ENCODE results near the gene AKIRIN2. TPM values are rescaled to one million over a fixed set of nuclear protein-coding genes. Genes with fewer than 3 reads are reported as not detected.

Gene AKIRIN2
- total and polyA plus RNA-seq, 4 donors: 11.0 to 18.8 (median 14.4) TPM

DNA sequence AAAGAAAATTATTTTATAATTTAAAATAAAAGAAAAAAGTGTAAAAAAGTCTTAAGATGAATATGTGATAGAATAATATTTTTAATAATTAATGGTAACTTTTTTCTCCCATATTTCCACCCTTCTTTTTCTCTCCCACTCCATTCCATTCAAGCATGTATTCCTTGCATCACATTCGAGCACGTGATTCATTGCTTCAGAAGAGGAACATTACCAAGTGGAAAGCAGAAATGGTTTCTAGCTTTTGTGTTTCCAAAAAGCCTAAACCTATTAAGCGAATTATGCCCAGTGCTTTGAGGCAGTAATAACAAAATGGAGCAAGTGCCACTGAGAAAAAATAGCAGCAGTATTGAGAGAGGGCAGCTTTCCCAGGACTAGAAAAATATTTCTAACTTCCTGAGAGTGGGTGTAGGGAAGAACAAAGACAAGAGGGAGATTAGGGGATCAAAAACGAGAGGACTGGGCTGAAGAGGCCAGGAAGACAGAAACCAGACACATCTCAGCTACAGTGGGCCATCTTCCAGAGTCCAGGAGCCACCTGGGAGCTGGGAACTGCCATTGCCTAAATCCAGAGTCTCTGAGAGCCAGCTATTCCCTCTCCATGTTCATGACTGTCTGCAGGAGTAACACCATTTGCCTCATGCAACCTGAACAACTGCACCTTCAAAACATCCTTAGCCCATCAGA, 15.0 kb upstream of the AKIRIN2 start:
- 81% methylated on average over 4 of the region's 4 CpGs for WGBS
- TF ChIP-seq, protein P1, sequence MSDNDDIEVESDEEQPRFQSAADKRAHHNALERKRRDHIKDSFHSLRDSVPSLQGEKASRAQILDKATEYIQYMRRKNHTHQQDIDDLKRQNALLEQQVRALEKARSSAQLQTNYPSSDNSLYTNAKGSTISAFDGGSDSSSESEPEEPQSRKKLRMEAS (IDR thresholded peaks at IDR 0.05): no peak
- TF ChIP-seq, protein P2, sequence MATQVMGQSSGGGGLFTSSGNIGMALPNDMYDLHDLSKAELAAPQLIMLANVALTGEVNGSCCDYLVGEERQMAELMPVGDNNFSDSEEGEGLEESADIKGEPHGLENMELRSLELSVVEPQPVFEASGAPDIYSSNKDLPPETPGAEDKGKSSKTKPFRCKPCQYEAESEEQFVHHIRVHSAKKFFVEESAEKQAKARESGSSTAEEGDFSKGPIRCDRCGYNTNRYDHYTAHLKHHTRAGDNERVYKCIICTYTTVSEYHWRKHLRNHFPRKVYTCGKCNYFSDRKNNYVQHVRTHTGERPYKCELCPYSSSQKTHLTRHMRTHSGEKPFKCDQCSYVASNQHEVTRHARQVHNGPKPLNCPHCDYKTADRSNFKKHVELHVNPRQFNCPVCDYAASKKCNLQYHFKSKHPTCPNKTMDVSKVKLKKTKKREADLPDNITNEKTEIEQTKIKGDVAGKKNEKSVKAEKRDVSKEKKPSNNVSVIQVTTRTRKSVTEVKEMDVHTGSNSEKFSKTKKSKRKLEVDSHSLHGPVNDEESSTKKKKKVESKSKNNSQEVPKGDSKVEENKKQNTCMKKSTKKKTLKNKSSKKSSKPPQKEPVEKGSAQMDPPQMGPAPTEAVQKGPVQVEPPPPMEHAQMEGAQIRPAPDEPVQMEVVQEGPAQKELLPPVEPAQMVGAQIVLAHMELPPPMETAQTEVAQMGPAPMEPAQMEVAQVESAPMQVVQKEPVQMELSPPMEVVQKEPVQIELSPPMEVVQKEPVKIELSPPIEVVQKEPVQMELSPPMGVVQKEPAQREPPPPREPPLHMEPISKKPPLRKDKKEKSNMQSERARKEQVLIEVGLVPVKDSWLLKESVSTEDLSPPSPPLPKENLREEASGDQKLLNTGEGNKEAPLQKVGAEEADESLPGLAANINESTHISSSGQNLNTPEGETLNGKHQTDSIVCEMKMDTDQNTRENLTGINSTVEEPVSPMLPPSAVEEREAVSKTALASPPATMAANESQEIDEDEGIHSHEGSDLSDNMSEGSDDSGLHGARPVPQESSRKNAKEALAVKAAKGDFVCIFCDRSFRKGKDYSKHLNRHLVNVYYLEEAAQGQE (IDR thresholded peaks at IDR 0.05): no peak
- TF ChIP-seq, protein P3, sequence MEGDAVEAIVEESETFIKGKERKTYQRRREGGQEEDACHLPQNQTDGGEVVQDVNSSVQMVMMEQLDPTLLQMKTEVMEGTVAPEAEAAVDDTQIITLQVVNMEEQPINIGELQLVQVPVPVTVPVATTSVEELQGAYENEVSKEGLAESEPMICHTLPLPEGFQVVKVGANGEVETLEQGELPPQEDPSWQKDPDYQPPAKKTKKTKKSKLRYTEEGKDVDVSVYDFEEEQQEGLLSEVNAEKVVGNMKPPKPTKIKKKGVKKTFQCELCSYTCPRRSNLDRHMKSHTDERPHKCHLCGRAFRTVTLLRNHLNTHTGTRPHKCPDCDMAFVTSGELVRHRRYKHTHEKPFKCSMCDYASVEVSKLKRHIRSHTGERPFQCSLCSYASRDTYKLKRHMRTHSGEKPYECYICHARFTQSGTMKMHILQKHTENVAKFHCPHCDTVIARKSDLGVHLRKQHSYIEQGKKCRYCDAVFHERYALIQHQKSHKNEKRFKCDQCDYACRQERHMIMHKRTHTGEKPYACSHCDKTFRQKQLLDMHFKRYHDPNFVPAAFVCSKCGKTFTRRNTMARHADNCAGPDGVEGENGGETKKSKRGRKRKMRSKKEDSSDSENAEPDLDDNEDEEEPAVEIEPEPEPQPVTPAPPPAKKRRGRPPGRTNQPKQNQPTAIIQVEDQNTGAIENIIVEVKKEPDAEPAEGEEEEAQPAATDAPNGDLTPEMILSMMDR (IDR thresholded peaks at IDR 0.05; ENCODE audit: low read depth, low read length, missing input control): no peak
- H3K9me3 ChIP-seq (ENCODE audit: control insufficient read depth in 4 of 4, low read length in 3 of 4): no peaks in the 10 kb centered on the region
- no peak overlapping the region for H3K9ac ChIP-seq (ENCODE audit: low read depth in 1 of 2, low read length in 2 of 2)
- H3K4me1 ChIP-seq (ENCODE audit: control insufficient read depth in 4 of 4, insufficient read depth in 4 of 4, low read length in 3 of 4): no peaks in the 10 kb centered on the region
- DNase-seq (ENCODE audit: low spot score): no peak
- no peak overlapping the region for H3K4me3 ChIP-seq (ENCODE audit: low read depth in 1 of 3, low read length in 3 of 3)
- H3K27ac ChIP-seq (ENCODE audit: low read depth in 1 of 2, low read length in 2 of 2): no peak overlapping the region
- H3K27me3 ChIP-seq (ENCODE audit: control insufficient read depth in 4 of 4, insufficient read depth in 4 of 4, low read length in 3 of 4): no peaks in the 10 kb centered on the region
- no peaks in the 10 kb centered on the region for H3K36me3 ChIP-seq (ENCODE audit: control insufficient read depth in 4 of 4, insufficient read depth in 3 of 4, low read depth in 1 of 4, low read length in 3 of 4)

DNA sequence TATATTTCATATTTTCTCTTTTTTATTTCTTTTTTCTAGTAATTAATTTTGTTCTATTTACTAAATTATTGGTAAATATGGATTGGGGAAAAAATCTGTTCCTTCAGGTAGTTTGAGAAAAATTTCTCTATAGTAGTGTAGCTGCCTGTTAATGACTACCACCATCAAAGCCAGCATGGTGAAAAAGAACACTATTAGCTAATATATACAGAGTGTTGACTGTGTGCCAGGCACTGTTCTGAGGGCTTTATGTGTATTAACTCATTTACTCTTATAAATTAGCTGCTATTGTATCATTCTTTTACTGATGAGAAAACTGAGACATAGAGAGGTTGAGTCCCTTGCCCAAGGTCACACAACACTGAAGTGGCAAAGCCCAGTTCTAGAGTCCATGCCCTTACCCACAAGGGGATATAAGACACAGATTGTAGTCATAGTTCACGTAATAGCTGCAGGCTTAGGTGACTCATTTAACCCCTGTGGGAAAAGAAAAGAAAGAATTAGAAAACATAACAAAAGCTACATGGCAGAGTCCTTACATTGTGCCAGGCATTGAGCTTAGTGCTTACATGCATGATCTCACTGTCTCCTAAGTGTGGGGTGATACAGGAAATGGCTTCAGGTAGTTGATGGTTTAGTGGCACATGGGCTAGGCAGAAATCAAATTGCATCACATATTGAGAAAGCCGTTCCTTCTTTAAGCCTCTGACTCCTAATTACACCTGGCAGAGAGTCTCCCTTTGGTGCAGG, 12.2 kb upstream of the AKIRIN2 start:
- H3K27ac ChIP-seq (ENCODE audit: low read depth in 1 of 2, low read length in 2 of 2): no peak overlapping the region
- DNase-seq (ENCODE audit: low spot score): no peak

More for the DNA sequence above, 12.2 kb upstream of the AKIRIN2 start:
- Histone ChIP-seq H3K4me1 (ENCODE audit: control insufficient read depth in 4 of 4, insufficient read depth in 4 of 4, low read length in 3 of 4) (no peaks in the 10 kb centered on the region), H3K9me3 (ENCODE audit: control insufficient read depth in 4 of 4, low read length in 3 of 4) (no peaks in the 10 kb centered on the region), H3K9ac (ENCODE audit: low read depth in 1 of 2, low read length in 2 of 2) (no peak overlapping the region), H3K27me3 (ENCODE audit: control insufficient read depth in 4 of 4, insufficient read depth in 4 of 4, low read length in 3 of 4) (no peaks in the 10 kb centered on the region), H3K4me3 (ENCODE audit: low read depth in 1 of 3, low read length in 3 of 3) (no peak overlapping the region), H3K36me3 (ENCODE audit: control insufficient read depth in 4 of 4, insufficient read depth in 3 of 4, low read depth in 1 of 4, low read length in 3 of 4) (no peaks in the 10 kb centered on the region)
- WGBS: 84% methylated on average over 2 of the region's 2 CpGs
- TF ChIP-seq, protein P3 (IDR thresholded peaks at IDR 0.05; ENCODE audit: low read depth, low read length, missing input control): no peak
- TF ChIP-seq FOXA2 (IDR thresholded peaks at IDR 0.05) (no peak), SP1 (IDR thresholded peaks at IDR 0.05) (no peak), EGR1 (IDR thresholded peaks at IDR 0.05; ENCODE audit: low read depth in 2 of 2) (no peak), JUND (IDR thresholded peaks at IDR 0.05) (no peak), HNF4G (IDR thresholded peaks at IDR 0.05) (no peak), RXRA (IDR thresholded peaks at IDR 0.05) (no peak), RAD21 (IDR thresholded peaks at IDR 0.05) (no peak), NR2F2 (IDR thresholded peaks at IDR 0.05) (no peak), TAF1 (conservative IDR thresholded peaks at IDR 0.05) (no peak), GABPA (IDR thresholded peaks at IDR 0.05 in 1 of 2, conservative IDR thresholded peaks at IDR 0.05 in 1 of 2) (no peak), YY1 (IDR thresholded peaks at IDR 0.05) (no peak), HNF4A (conservative IDR thresholded peaks at IDR 0.05) (no peak), FOXA1 (IDR thresholded peaks at IDR 0.05) (no peak)
- TF ChIP-seq, protein P2 (IDR thresholded peaks at IDR 0.05): no peak
- TF ChIP-seq, protein P4, sequence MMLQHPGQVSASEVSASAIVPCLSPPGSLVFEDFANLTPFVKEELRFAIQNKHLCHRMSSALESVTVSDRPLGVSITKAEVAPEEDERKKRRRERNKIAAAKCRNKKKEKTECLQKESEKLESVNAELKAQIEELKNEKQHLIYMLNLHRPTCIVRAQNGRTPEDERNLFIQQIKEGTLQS (IDR thresholded peaks at IDR 0.05): no peak
- TF ChIP-seq, protein P1 (IDR thresholded peaks at IDR 0.05): no peak
